C4-2B (cell line): ENCODE results near the gene ATP8B4.

Source experiments
- ZFX ChIP-seq: fragments of 450-650 bp; IDR thresholded peaks from 2 replicates; pipeline ENCODE4 v1.6.1; 2017
- TF ChIP-seq, protein P1 (sequence below): fragments of 450-650 bp; conservative IDR thresholded peaks from 2 replicates; pipeline ENCODE4 v1.5.1; 2017; ENCODE audit warnings: mild to moderate bottlenecking

DNA sequence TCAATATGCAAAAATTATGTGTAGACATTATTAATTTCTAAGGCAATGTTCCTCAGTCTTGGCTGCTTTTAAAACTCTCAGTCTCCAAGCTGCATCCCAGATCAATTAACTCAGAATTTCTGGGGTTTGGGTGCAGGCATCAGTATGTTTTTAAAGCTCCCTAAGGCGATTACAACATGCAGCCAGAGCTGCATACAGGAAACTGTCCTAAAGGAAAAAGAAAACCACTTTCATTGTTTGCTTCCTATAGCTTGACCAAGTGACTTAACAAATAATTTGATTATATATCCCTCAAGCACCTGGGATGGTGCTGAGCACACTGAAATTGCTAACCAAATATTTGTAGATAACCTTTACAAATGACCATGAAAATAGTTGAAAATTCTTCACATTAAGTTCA, 303.5 kb downstream of the ATP8B4 start:
- TF ChIP-seq, protein P1, sequence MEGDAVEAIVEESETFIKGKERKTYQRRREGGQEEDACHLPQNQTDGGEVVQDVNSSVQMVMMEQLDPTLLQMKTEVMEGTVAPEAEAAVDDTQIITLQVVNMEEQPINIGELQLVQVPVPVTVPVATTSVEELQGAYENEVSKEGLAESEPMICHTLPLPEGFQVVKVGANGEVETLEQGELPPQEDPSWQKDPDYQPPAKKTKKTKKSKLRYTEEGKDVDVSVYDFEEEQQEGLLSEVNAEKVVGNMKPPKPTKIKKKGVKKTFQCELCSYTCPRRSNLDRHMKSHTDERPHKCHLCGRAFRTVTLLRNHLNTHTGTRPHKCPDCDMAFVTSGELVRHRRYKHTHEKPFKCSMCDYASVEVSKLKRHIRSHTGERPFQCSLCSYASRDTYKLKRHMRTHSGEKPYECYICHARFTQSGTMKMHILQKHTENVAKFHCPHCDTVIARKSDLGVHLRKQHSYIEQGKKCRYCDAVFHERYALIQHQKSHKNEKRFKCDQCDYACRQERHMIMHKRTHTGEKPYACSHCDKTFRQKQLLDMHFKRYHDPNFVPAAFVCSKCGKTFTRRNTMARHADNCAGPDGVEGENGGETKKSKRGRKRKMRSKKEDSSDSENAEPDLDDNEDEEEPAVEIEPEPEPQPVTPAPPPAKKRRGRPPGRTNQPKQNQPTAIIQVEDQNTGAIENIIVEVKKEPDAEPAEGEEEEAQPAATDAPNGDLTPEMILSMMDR = no peak
- no peak for TF ChIP-seq ZFX
